PC-3 (cell line): ENCODE measurements around the gene TCP10L. TPM values are rescaled to one million over a fixed set of nuclear protein-coding genes. Genes with fewer than 3 reads are reported as not detected.

Experiments used
- ATAC-seq: fragments of 200-7000 bp; cut with Tn5 transposase; 2 replicates; pipeline ENCODE4 v1.9.1; 2020; ENCODE audit warnings: mild to moderate bottlenecking, moderate library complexity
- BruUV-seq: library from RNA; stranded (reverse); fragments of 400-500 nt; replicated peaks from 2 replicates; lab custom pipeline; 2021; lab: Mats Ljungman, UMichigan
- CTCF ChIA-PET: fragments of 300-600 bp; sonication (Branson Sonifier 250); formaldehyde crosslinking; loops from one replicate; lab custom pipeline; 2022; ENCODE audit warnings: antibody characterized with exemption; lab: Charles Lee
- POLR2A ChIA-PET: fragments of 300-600 bp; sonication (Branson Sonifier 250); formaldehyde crosslinking; loops from one replicate; lab custom pipeline; 2022; ENCODE audit warnings: antibody characterized with exemption; ENCODE audit not compliant: unreplicated experiment; lab: Charles Lee
- DNase-seq: peaks from one replicate; pipeline ENCODE4 v3.0.0-alpha.2; 2015
- H2AFZ ChIP-seq: fragments of 300-600 bp; sonication (generic); 2 replicates; pipeline ENCODE4 v1.6.0; 2016; ENCODE audit warnings: antibody characterized with exemption, low read length
- H3F3A ChIP-seq: fragments of 300-600 bp; sonication (generic); one replicate; pipeline ENCODE4 v1.6.0; 2017; ENCODE audit warnings: antibody characterized with exemption, low read length, control low read depth, mild to moderate bottlenecking; ENCODE audit not compliant: unreplicated experiment
- H3K27ac ChIP-seq: fragments of 300-600 bp; sonication (generic); 2 replicates; pipeline ENCODE4 v1.5.1; 2016; ENCODE audit warnings: mild to moderate bottlenecking, low read length
- H3K27me3 ChIP-seq: fragments of 300-600 bp; sonication (generic); 2 replicates; pipeline ENCODE4 v1.6.1; 2016; ENCODE audit warnings: low read length, mixed read lengths
- H3K36me3 ChIP-seq: fragments of 300-600 bp; sonication (generic); 2 replicates; pipeline ENCODE4 v1.6.1; 2016; ENCODE audit warnings: low read depth, mixed run types, low read length, mixed read lengths
- H3K4me1 ChIP-seq: fragments of 300-600 bp; sonication (generic); 2 replicates; pipeline ENCODE4 v1.5.1; 2016; ENCODE audit warnings: low read length; ENCODE audit not compliant: insufficient read depth
- H3K4me2 ChIP-seq: fragments of 300-600 bp; sonication (generic); 2 replicates; pipeline ENCODE4 v1.6.0; 2016; ENCODE audit warnings: low read length
- H3K4me3 ChIP-seq: fragments of 300-600 bp; sonication (generic); 2 replicates; pipeline ENCODE4 v1.5.1; 2016; ENCODE audit warnings: mild to moderate bottlenecking, low read length, mixed read lengths
- H3K79me2 ChIP-seq: fragments of 300-600 bp; sonication (generic); 2 replicates; pipeline ENCODE4 v1.6.1; 2017; ENCODE audit warnings: low read length, mixed read lengths
- H3K9ac ChIP-seq: fragments of 300-600 bp; sonication (generic); 2 replicates; pipeline ENCODE4 v1.6.0; 2016; ENCODE audit warnings: mild to moderate bottlenecking, low read length
- H3K9me2 ChIP-seq: fragments of 300-600 bp; sonication (generic); replicated peaks from 2 replicates; pipeline ENCODE4 v1.6.1; 2016; ENCODE audit warnings: mixed run types, low read length, mixed read lengths
- H3K9me3 ChIP-seq: fragments of 300-600 bp; sonication (generic); 2 replicates; pipeline ENCODE4 v1.6.1; 2016; ENCODE audit warnings: low read length, mixed read lengths
- H4K20me1 ChIP-seq: fragments of 300-600 bp; sonication (generic); 2 replicates; pipeline ENCODE4 v1.6.1; 2016; ENCODE audit warnings: low read length, mixed read lengths
- EZH2 ChIP-seq: fragments of 300-600 bp; sonication (generic); IDR thresholded peaks from one replicate; pipeline ENCODE4 v1.6.1; 2017; ENCODE audit warnings: antibody characterized with exemption, mild to moderate bottlenecking, low read length; ENCODE audit not compliant: unreplicated experiment
- EZH2phosphoT487 ChIP-seq: fragments of 300-600 bp; sonication (generic); IDR thresholded peaks from 2 replicates; pipeline ENCODE4 v1.6.1; 2018; ENCODE audit warnings: mild to moderate bottlenecking, antibody characterized with exemption, low read length, borderline replicate concordance
- intact Hi-C: fragments of 100-400 bp; cut with micrococcal nuclease; formaldehyde crosslinking; loops from 2 replicates; pipeline ENCODE4 v1.9.0; 2023
- total RNA-seq: library from RNA; depleted of rRNA; stranded (reverse); fragments of >200 nt; gene quantifications from 2 replicates; pipeline ENCODE4 v1.2.3, GENCODE V29; 2014
- TF ChIP-seq, protein P1 (sequence below): fragments of 300-600 bp; sonication (generic); conservative IDR thresholded peaks from 2 replicates; pipeline ENCODE4 v1.5.1; 2017; ENCODE audit warnings: antibody characterized with exemption, low read depth, mild to moderate bottlenecking, low read length

TCP10L gene
- total RNA-seq, 1 experiment from 2014 or later: 2.1 TPM

GRCh38 chr21:32578107-32578691, 7.1 kb downstream of the TCP10L start:
- Histone ChIP-seq H3K27me3 (no peaks in the 10 kb centered on the region), H2AFZ (no peak overlapping the region), H3K4me3 (no peak overlapping the region), H3K36me3 (no peaks in the 10 kb centered on the region), H3K9me2 (no peaks in the 10 kb centered on the region), H3K4me2 (no peak overlapping the region), H3K9ac (no peak overlapping the region), H3K4me1 (no peaks in the 10 kb centered on the region), H3K79me2 (no peaks in the 10 kb centered on the region), H3F3A (no peaks in the 10 kb centered on the region), H3K9me3 (no peaks in the 10 kb centered on the region), H3K27ac (no peak overlapping the region), H4K20me1 (no peaks in the 10 kb centered on the region)
- no TSS peak for BruUV-seq
- DNase-seq (peak; percentile 26), ATAC-seq (peak; percentile 53; the same call in 1 of the 2 replicates)
- intact Hi-C loops: no loop called here
- TF ChIP-seq EZH2phosphoT487 (no peak), EZH2 (no peak)
- TF ChIP-seq, protein P1, sequence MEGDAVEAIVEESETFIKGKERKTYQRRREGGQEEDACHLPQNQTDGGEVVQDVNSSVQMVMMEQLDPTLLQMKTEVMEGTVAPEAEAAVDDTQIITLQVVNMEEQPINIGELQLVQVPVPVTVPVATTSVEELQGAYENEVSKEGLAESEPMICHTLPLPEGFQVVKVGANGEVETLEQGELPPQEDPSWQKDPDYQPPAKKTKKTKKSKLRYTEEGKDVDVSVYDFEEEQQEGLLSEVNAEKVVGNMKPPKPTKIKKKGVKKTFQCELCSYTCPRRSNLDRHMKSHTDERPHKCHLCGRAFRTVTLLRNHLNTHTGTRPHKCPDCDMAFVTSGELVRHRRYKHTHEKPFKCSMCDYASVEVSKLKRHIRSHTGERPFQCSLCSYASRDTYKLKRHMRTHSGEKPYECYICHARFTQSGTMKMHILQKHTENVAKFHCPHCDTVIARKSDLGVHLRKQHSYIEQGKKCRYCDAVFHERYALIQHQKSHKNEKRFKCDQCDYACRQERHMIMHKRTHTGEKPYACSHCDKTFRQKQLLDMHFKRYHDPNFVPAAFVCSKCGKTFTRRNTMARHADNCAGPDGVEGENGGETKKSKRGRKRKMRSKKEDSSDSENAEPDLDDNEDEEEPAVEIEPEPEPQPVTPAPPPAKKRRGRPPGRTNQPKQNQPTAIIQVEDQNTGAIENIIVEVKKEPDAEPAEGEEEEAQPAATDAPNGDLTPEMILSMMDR: peak; percentile 61
- ChIA-PET CTCF (interaction anchor here (0.6 kb wide), 1 partner anchor 15 kb away, joined by 3 read pairs; no protein-coding TSS in a partner anchor), POLR2A (no interaction called here)

GRCh38 chr21:32576011-32576410, 9.3 kb downstream of the TCP10L start:
- Histone ChIP-seq H3K79me2 (no peaks in the 10 kb centered on the region), H3K27ac (no peak overlapping the region), H3F3A (no peaks in the 10 kb centered on the region), H3K4me1 (no peaks in the 10 kb centered on the region), H2AFZ (no peak overlapping the region), H3K9me2 (no peaks in the 10 kb centered on the region), H4K20me1 (no peaks in the 10 kb centered on the region), H3K4me3 (no peak overlapping the region), H3K9me3 (no peaks in the 10 kb centered on the region), H3K36me3 (no peaks in the 10 kb centered on the region), H3K27me3 (no peaks in the 10 kb centered on the region), H3K9ac (no peak overlapping the region), H3K4me2 (no peak overlapping the region)
- BruUV-seq: no TSS peak
- CTCF ChIA-PET: no interaction called here
- DNase-seq (no peak), ATAC-seq (no peak)
- no peak for TF ChIP-seq EZH2phosphoT487
- TF ChIP-seq EZH2: no peak
- intact Hi-C loops: no loop called here
- POLR2A ChIA-PET: no interaction called here

GRCh38 chr21:32574946-32575925, 10.1 kb downstream of the TCP10L start:
- CTCF ChIA-PET: no interaction called here
- Histone ChIP-seq H2AFZ (no peak overlapping the region), H3K9ac (no peak overlapping the region), H3K79me2 (no peaks in the 10 kb centered on the region), H3K27ac (no peak overlapping the region), H3K4me2 (no peak overlapping the region), H4K20me1 (no peaks in the 10 kb centered on the region), H3K9me3 (no peaks in the 10 kb centered on the region), H3K4me1 (no peaks in the 10 kb centered on the region), H3K36me3 (no peaks in the 10 kb centered on the region), H3K4me3 (no peak overlapping the region), H3K9me2 (no peaks in the 10 kb centered on the region), H3F3A (no peaks in the 10 kb centered on the region), H3K27me3 (no peaks in the 10 kb centered on the region)
- TF ChIP-seq, protein P1: no peak
- TF ChIP-seq EZH2 (no peak), EZH2phosphoT487 (no peak)
- intact Hi-C loops: no loop called here
- no peak for ATAC-seq
- POLR2A ChIA-PET: no interaction called here
- no TSS peak for BruUV-seq
- no peak for DNase-seq
